NB4 (cell line): ENCODE results near the gene KCNH6.

Source experiments
- DNase-seq: peaks from one replicate; pipeline ENCODE4 v3.0.0; 2010; ENCODE audit warnings: low read depth
- H3K4me3 ChIP-seq: one replicate; pipeline ENCODE4 v1.5.1; 2011; ENCODE audit warnings: mild to moderate bottlenecking, low read depth, low read length, moderate library complexity
- CTCF ChIP-seq: IDR thresholded peaks from one replicate; pipeline ENCODE4 v1.5.1; 2012; ENCODE audit warnings: low read depth, low read length
- MAX ChIP-seq: IDR thresholded peaks from 2 replicates; pipeline ENCODE4 v1.6.1; 2011; ENCODE audit warnings: low read depth, low read length
- MYC ChIP-seq: IDR thresholded peaks from 2 replicates; pipeline ENCODE4 v1.6.1; 2011; ENCODE audit warnings: low read depth, low read length
- POLR2A ChIP-seq: IDR thresholded peaks from 2 replicates; pipeline ENCODE4 v1.6.1; 2011; ENCODE audit warnings: mild to moderate bottlenecking; ENCODE audit not compliant: insufficient read length; ENCODE audit errors: extremely low read depth

Gene KCNH6

GRCh38 chr17:63505341-63505740, 17.8 kb upstream of the KCNH6 start:
- TF ChIP-seq MYC (no peak), POLR2A (no peak), CTCF (no peak), MAX (no peak)
- DNase-seq: no peak
- no peak overlapping the region for H3K4me3 ChIP-seq

- DNase-seq: no peak
- TF ChIP-seq MAX (no peak), POLR2A (no peak), CTCF (no peak), MYC (no peak)
Measured at GRCh38 chr17:63506627-63507026, 16.5 kb upstream of the KCNH6 start.

GRCh38 chr17:63511331-63511730, 11.8 kb upstream of the KCNH6 start:
- H3K4me3 ChIP-seq: no peak overlapping the region
- no peak for DNase-seq
- TF ChIP-seq POLR2A (no peak), MAX (no peak), CTCF (no peak), MYC (no peak)

More at GRCh38 chr17:63506627-63507026, 16.5 kb upstream of the KCNH6 start:
- H3K4me3 ChIP-seq: no peak overlapping the region

GRCh38 chr17:63512388-63512787, 10.8 kb upstream of the KCNH6 start:
- TF ChIP-seq MYC: no peak
- no peak for TF ChIP-seq POLR2A
- TF ChIP-seq MAX: no peak
- TF ChIP-seq CTCF: no peak
- no peak for DNase-seq
- H3K4me3 ChIP-seq: no peak overlapping the region

- no peak for TF ChIP-seq MAX
- no peak for TF ChIP-seq CTCF
- TF ChIP-seq POLR2A: no peak
- TF ChIP-seq MYC: no peak
Measured at GRCh38 chr17:63512896-63513644, 10.1 kb upstream of the KCNH6 start.

More at GRCh38 chr17:63512896-63513644, 10.1 kb upstream of the KCNH6 start:
- no peak overlapping the region for H3K4me3 ChIP-seq
- no peak for DNase-seq
